CD14-positive monocyte (primary cell): ENCODE data around the gene TFIP11. TPM values are rescaled to one million over a fixed set of nuclear protein-coding genes. Genes with fewer than 3 reads are reported as not detected.

Source experiments
- DNase-seq, 3 donors: peaks; one replicate each; pipeline ENCODE4 v3.0.0-alpha.2; 2011 to 2022
- H2AFZ ChIP-seq: 2 replicates; pipeline ENCODE4 v1.6.0; 2012; ENCODE audit warnings: mild to moderate bottlenecking, low read depth, low read length, inconsistent platforms; ENCODE audit not compliant: insufficient read depth, poor library complexity, severe bottlenecking
- H3K27ac ChIP-seq, 2 donors: 1 replicate in 1 of 2; 2 replicates in 1 of 2; pipeline ENCODE4 v1.5.1; 2012 to 2013; ENCODE audit warnings: low read length in 2 of 2, control low read depth in 1 of 2, inconsistent platforms in 1 of 2, low read depth in 1 of 2, mild to moderate bottlenecking in 1 of 2
- H3K27me3 ChIP-seq, 2 donors: one replicate each; pipeline versions ENCODE4 v1.6.0 to v1.6.1; 2011 to 2013; ENCODE audit warnings: low read length in 2 of 2; ENCODE audit not compliant: control insufficient read depth in 2 of 2, insufficient read depth in 2 of 2
- H3K36me3 ChIP-seq, 2 donors: replicated peaks in 1 of 2; 1 replicate in 1 of 2; 2 replicates in 1 of 2; pipeline versions ENCODE4 v1.5.1 to v1.6.1; 2012 to 2013; ENCODE audit warnings: low read length in 2 of 2, control low read depth in 1 of 2, inconsistent platforms in 1 of 2, mild to moderate bottlenecking in 1 of 2; ENCODE audit not compliant: insufficient read depth in 2 of 2, control insufficient read depth in 1 of 2
- H3K4me1 ChIP-seq, 2 donors: 1 replicate in 1 of 2; 2 replicates in 1 of 2; pipeline versions ENCODE4 v1.5.1 to v1.6.1; 2012 to 2013; ENCODE audit warnings: low read length in 2 of 2, control low read depth in 1 of 2, inconsistent platforms in 1 of 2, mild to moderate bottlenecking in 1 of 2, moderate library complexity in 1 of 2; ENCODE audit not compliant: insufficient read depth in 2 of 2, control insufficient read depth in 1 of 2
- H3K4me2 ChIP-seq: replicated peaks from 2 replicates; pipeline ENCODE3; 2012; ENCODE audit warnings: low read length, moderate library complexity, mild to moderate bottlenecking; ENCODE audit not compliant: poor library complexity, severe bottlenecking; ENCODE audit errors: extremely low read depth
- H3K4me3 ChIP-seq, 3 experiments: fragments of 200-600 bp in 1 of 3; sonication (generic) in 1 of 3; replicated peaks in 1 of 3; 1 replicate in 2 of 3; 2 replicates in 1 of 3; pipeline ENCODE4 v1.5.1; 2011 to 2013; ENCODE audit warnings: low read length in 3 of 3, mild to moderate bottlenecking in 3 of 3, control low read depth in 2 of 3, low read depth in 2 of 3, inconsistent platforms in 1 of 3, moderate library complexity in 1 of 3
- H3K79me2 ChIP-seq: 2 replicates; pipeline ENCODE4 v1.6.0; 2012; ENCODE audit warnings: mild to moderate bottlenecking, control low read depth, inconsistent platforms, low read length, moderate library complexity; ENCODE audit not compliant: insufficient read depth
- H3K9ac ChIP-seq: 2 replicates; pipeline ENCODE4 v1.6.0; 2017; ENCODE audit warnings: low read length, mild to moderate bottlenecking; ENCODE audit not compliant: insufficient read depth, poor library complexity, severe bottlenecking
- H3K9me3 ChIP-seq, 2 donors: replicated peaks in 1 of 2; 1 replicate in 1 of 2; 2 replicates in 1 of 2; pipeline versions ENCODE4 v1.5.1 to v1.6.1; 2012 to 2013; ENCODE audit warnings: low read length in 2 of 2, control low read depth in 1 of 2; ENCODE audit not compliant: control insufficient read depth in 1 of 2, insufficient read depth in 1 of 2
- H4K20me1 ChIP-seq: 2 replicates; pipeline ENCODE4 v1.6.0; 2012; ENCODE audit warnings: mild to moderate bottlenecking, low read length, control low read depth, moderate library complexity; ENCODE audit not compliant: insufficient read depth
- H3K27ac Mint-ChIP-seq, 7 donors: one replicate each; pipeline ENCODE4 v1.8.0; 2020; ENCODE audit warnings: mild to moderate bottlenecking in 7 of 7, mixed read lengths in 7 of 7, moderate library complexity in 6 of 7, inconsistent platforms in 2 of 7
- H3K27me3 Mint-ChIP-seq, 3 donors: one replicate each; pipeline ENCODE4 v1.8.0; 2021 to 2022; ENCODE audit warnings: low read depth in 3 of 3, mild to moderate bottlenecking in 3 of 3, mixed read lengths in 3 of 3, moderate library complexity in 3 of 3, inconsistent platforms in 1 of 3
- H3K36me3 Mint-ChIP-seq, 2 donors: one replicate each; pipeline ENCODE4 v1.8.0; 2020; ENCODE audit warnings: mixed read lengths in 2 of 2, inconsistent platforms in 1 of 2, mild to moderate bottlenecking in 1 of 2
- H3K4me1 Mint-ChIP-seq: one replicate; pipeline ENCODE4 v1.8.0; 2020; ENCODE audit warnings: mild to moderate bottlenecking, mixed read lengths
- H3K4me3 Mint-ChIP-seq, 2 donors: one replicate each; pipeline ENCODE4 v1.8.0; 2020; ENCODE audit warnings: mild to moderate bottlenecking in 2 of 2, mixed read lengths in 2 of 2, moderate library complexity in 1 of 2
- H3K9me3 Mint-ChIP-seq, 7 donors: one replicate each; pipeline ENCODE4 v1.8.0; 2020 to 2022; ENCODE audit warnings: mixed read lengths in 7 of 7, mild to moderate bottlenecking in 6 of 7, moderate library complexity in 6 of 7, inconsistent platforms in 2 of 7
- WGBS: methylation state at CpG from one replicate; pipeline ENCODE4 v1.1.5; 2013; ENCODE audit warnings: missing lambda C conversion rate; ENCODE audit not compliant: insufficient coverage; 5-methylcytosine and 5-hydroxymethylcytosine counted together
- intact Hi-C, 2 donors: fragments of 100-400 bp; cut with micrococcal nuclease; formaldehyde crosslinking; loops; one replicate each; pipeline versions ENCODE4 v1.15.0 to v1.15.1; 2023
- polyA plus RNA-seq, 3 donors: library from polyadenylated mRNA; depleted of rRNA in 1 of 3; unstranded in 2 of 3; stranded (reverse) in 1 of 3; fragments of 300-500 nt in 2 of 3; fragments of >200 nt in 1 of 3; fragmentation: Illumina TruSeq in 2 of 3; gene quantifications; 1 replicate in 2 of 3; 2 replicates in 1 of 3; pipeline ENCODE4 v1.2.3, GENCODE V29; 2012 to 2021
- TF ChIP-seq, protein P1 (sequence below): fragments of 200-600 bp; IDR thresholded peaks from one replicate; pipeline ENCODE4 v1.8.0; 2022; ENCODE audit warnings: antibody characterized with exemption, mild to moderate bottlenecking

Gene TFIP11
- polyA plus RNA-seq, 3 donors: 10.1 to 25.5 (median 19.8) TPM

- H3K9me3 ChIP-seq: no peaks in the 10 kb centered on the region
- H3K27ac ChIP-seq: peak overlapping the region in 1 of 2 donors; percentile 54
- Mint-ChIP-seq H3K27ac (no peak overlapping the region), H3K4me1 (peaks cover 34% of the 10 kb centered on the region), H3K27me3 (peaks cover 0 to 2% (median 0%) of the 10 kb centered on the region in 3 donors), H3K9me3 (peaks cover 0 to 2% (median 0%) of the 10 kb centered on the region in 7 donors), H3K36me3 (peaks cover 29 to 69% of the 10 kb centered on the region in 2 donors), H3K4me3 (no peak overlapping the region)
- DNase-seq: no peak
- H3K36me3 ChIP-seq: peaks cover 0 to 45% of the 10 kb centered on the region in 2 donors
- H3K4me3 ChIP-seq: no peak overlapping the region
- WGBS: 93% methylated on average over 2 of the region's 4 CpGs
- intact Hi-C loops: no loop called here
- TF ChIP-seq, protein P1, sequence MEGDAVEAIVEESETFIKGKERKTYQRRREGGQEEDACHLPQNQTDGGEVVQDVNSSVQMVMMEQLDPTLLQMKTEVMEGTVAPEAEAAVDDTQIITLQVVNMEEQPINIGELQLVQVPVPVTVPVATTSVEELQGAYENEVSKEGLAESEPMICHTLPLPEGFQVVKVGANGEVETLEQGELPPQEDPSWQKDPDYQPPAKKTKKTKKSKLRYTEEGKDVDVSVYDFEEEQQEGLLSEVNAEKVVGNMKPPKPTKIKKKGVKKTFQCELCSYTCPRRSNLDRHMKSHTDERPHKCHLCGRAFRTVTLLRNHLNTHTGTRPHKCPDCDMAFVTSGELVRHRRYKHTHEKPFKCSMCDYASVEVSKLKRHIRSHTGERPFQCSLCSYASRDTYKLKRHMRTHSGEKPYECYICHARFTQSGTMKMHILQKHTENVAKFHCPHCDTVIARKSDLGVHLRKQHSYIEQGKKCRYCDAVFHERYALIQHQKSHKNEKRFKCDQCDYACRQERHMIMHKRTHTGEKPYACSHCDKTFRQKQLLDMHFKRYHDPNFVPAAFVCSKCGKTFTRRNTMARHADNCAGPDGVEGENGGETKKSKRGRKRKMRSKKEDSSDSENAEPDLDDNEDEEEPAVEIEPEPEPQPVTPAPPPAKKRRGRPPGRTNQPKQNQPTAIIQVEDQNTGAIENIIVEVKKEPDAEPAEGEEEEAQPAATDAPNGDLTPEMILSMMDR: no peak
- H2AFZ ChIP-seq: no peak overlapping the region
- H3K4me1 ChIP-seq: peaks cover 29 to 38% of the 10 kb centered on the region in 2 donors
- H3K27me3 ChIP-seq: no peaks in the 10 kb centered on the region
- no peak overlapping the region for H3K4me2 ChIP-seq
- H3K9ac ChIP-seq: no peak overlapping the region
- H3K79me2 ChIP-seq: peaks cover 81% of the 10 kb centered on the region
- H4K20me1 ChIP-seq: peaks cover 70% of the 10 kb centered on the region
Observed at GRCh38 chr22:26547837-26548236, 35.6 kb upstream of the TFIP11 start.

DNA sequence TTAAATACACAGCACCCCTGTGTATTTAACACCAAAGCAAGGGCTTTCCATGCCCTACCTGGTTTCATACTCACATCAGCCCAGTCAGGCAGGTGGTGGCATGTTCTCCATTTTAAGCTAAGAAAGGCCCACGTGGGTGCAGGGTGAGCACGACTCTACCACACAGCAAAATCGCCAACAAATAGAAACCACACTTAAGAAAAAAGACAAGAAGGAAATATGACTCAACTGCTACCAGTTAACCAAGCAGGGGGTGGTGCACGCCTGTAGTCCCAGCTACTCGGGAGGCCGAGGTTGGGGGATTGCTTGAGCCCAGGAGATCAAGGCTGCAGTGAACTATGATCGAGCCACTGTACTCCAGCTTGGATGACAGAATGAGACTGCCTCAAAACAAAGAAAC lies 35.2 kb upstream of the TFIP11 start:
- no peak for DNase-seq
- Histone ChIP-seq H3K4me3 (no peak overlapping the region), H3K4me2 (no peak overlapping the region), H3K36me3 (peaks cover 0 to 45% of the 10 kb centered on the region in 2 donors), H3K27me3 (no peaks in the 10 kb centered on the region), H2AFZ (no peak overlapping the region), H3K9ac (no peak overlapping the region), H3K79me2 (peaks cover 79% of the 10 kb centered on the region), H3K27ac (peak overlapping the region in 1 of 2 donors; percentile 54), H4K20me1 (peaks cover 65% of the 10 kb centered on the region), H3K4me1 (peaks cover 33 to 42% of the 10 kb centered on the region in 2 donors), H3K9me3 (no peaks in the 10 kb centered on the region)
- Mint-ChIP-seq H3K9me3 (peaks cover 0 to 2% (median 0%) of the 10 kb centered on the region in 7 donors), H3K4me1 (peaks cover 38% of the 10 kb centered on the region), H3K27me3 (no peaks in the 10 kb centered on the region), H3K4me3 (no peak overlapping the region), H3K27ac (peak overlapping the region in 5 of 7 donors; percentile 63 to 79 (median 72)), H3K36me3 (peaks cover 31 to 69% of the 10 kb centered on the region in 2 donors)
- 0% methylated on average over 2 of the region's 7 CpGs for WGBS
- intact Hi-C loops: no loop called here
- TF ChIP-seq, protein P1: no peak
